Loucy (cell line): ENCODE data around the gene TSPEAR.

Experiments used
- H2AFZ ChIP-seq: fragments of 200-600 bp; sonication (generic); 2 replicates; pipeline ENCODE4 v1.6.0; 2016; ENCODE audit warnings: antibody characterized with exemption, mild to moderate bottlenecking, low read length, moderate library complexity
- H3F3A ChIP-seq: fragments of 200-600 bp; 2 replicates; pipeline ENCODE4 v1.6.0; 2016; ENCODE audit warnings: antibody characterized with exemption, low read depth, mild to moderate bottlenecking
- H3K27me3 ChIP-seq: fragments of 200-600 bp; sonication (generic); 2 replicates; pipeline ENCODE4 v1.6.1; 2014; ENCODE audit warnings: low read length, mild to moderate bottlenecking; ENCODE audit not compliant: insufficient read depth, poor library complexity, severe bottlenecking
- H3K36me3 ChIP-seq: fragments of 200-600 bp; sonication (generic); 2 replicates; pipeline ENCODE4 v1.6.1; 2016; ENCODE audit warnings: low read length; ENCODE audit not compliant: insufficient read depth
- H3K4me1 ChIP-seq: fragments of 200-600 bp; sonication (generic); 2 replicates; pipeline ENCODE4 v1.5.1; 2014; ENCODE audit warnings: low read length, mild to moderate bottlenecking; ENCODE audit not compliant: insufficient read depth, poor library complexity, severe bottlenecking
- H3K4me2 ChIP-seq: fragments of 200-600 bp; sonication (generic); 2 replicates; pipeline ENCODE4 v1.6.0; 2014; ENCODE audit warnings: antibody characterized with exemption, low read length, low read depth, mild to moderate bottlenecking; ENCODE audit not compliant: poor library complexity, severe bottlenecking
- H3K4me3 ChIP-seq: fragments of 200-600 bp; sonication (generic); 2 replicates; pipeline ENCODE4 v1.5.1; 2014; ENCODE audit warnings: low read length, mild to moderate bottlenecking, mixed read lengths; ENCODE audit not compliant: poor library complexity, severe bottlenecking
- H3K79me2 ChIP-seq: fragments of 200-600 bp; sonication (generic); 2 replicates; pipeline ENCODE4 v1.6.1; 2014; ENCODE audit warnings: low read length; ENCODE audit not compliant: insufficient read depth
- H3K9ac ChIP-seq: fragments of 200-600 bp; sonication (generic); 2 replicates; pipeline ENCODE4 v1.6.0; 2014; ENCODE audit warnings: mild to moderate bottlenecking, low read depth, low read length, moderate library complexity; ENCODE audit not compliant: poor library complexity, severe bottlenecking
- H3K9me2 ChIP-seq: fragments of 200-600 bp; sonication (generic); replicated peaks from 2 replicates; pipeline ENCODE4 v1.6.1; 2016; ENCODE audit warnings: low read depth, low read length, mixed read lengths
- H3K9me3 ChIP-seq: fragments of 200-600 bp; sonication (generic); 2 replicates; pipeline ENCODE4 v1.6.1; 2014; ENCODE audit warnings: mild to moderate bottlenecking, antibody characterized with exemption, low read length, low read depth; ENCODE audit not compliant: insufficient read depth
- H4K20me1 ChIP-seq: fragments of 200-600 bp; sonication (generic); 2 replicates; pipeline ENCODE4 v1.6.0; 2014; ENCODE audit warnings: antibody characterized with exemption, low read length, mild to moderate bottlenecking; ENCODE audit not compliant: insufficient read depth, poor library complexity, severe bottlenecking
- CTCF ChIP-seq: fragments of 200-600 bp; sonication (generic); conservative IDR thresholded peaks from 2 replicates; pipeline ENCODE4 v1.5.1; 2014; ENCODE audit warnings: mild to moderate bottlenecking, antibody characterized with exemption, low read length
- EZH2phosphoT487 ChIP-seq: fragments of 200-600 bp; IDR thresholded peaks from 2 replicates; pipeline ENCODE4 v1.6.1; 2018; ENCODE audit warnings: antibody characterized with exemption, mild to moderate bottlenecking, moderate library complexity, borderline replicate concordance

The TSPEAR gene

GRCh38 chr21:44513389-44514217 is 197.8 kb downstream of the TSPEAR start:
- Histone ChIP-seq H3K4me3 (no peak overlapping the region), H3F3A (no peaks in the 10 kb centered on the region), H3K4me2 (no peak overlapping the region), H3K4me1 (no peaks in the 10 kb centered on the region), H3K27me3 (no peaks in the 10 kb centered on the region), H2AFZ (no peak overlapping the region), H3K79me2 (no peaks in the 10 kb centered on the region), H3K9me2 (no peaks in the 10 kb centered on the region), H3K36me3 (no peaks in the 10 kb centered on the region), H3K9ac (no peak overlapping the region), H4K20me1 (no peaks in the 10 kb centered on the region), H3K9me3 (no peaks in the 10 kb centered on the region; the same call in 1 of the 2 replicates)
- TF ChIP-seq CTCF (no peak), EZH2phosphoT487 (no peak)

GRCh38 chr21:44512496-44513388 is 198.6 kb downstream of the TSPEAR start:
- Histone ChIP-seq H2AFZ (no peak overlapping the region), H3K4me1 (no peaks in the 10 kb centered on the region)

GRCh38 chr21:44511938-44512275 is 199.5 kb downstream of the TSPEAR start:
- Histone ChIP-seq H3K9me2 (no peaks in the 10 kb centered on the region), H3K79me2 (no peaks in the 10 kb centered on the region), H3K27me3 (no peaks in the 10 kb centered on the region), H2AFZ (no peak overlapping the region), H3K36me3 (no peaks in the 10 kb centered on the region), H3K9me3 (no peaks in the 10 kb centered on the region), H3K4me3 (no peak overlapping the region), H3K9ac (no peak overlapping the region), H4K20me1 (no peaks in the 10 kb centered on the region), H3F3A (no peaks in the 10 kb centered on the region), H3K4me1 (no peaks in the 10 kb centered on the region), H3K4me2 (no peak overlapping the region)
- TF ChIP-seq CTCF = no peak
- no peak for TF ChIP-seq EZH2phosphoT487

More at GRCh38 chr21:44512496-44513388, 198.6 kb downstream of the TSPEAR start:
- no peak overlapping the region for H3K4me3 ChIP-seq
- H3K4me2 ChIP-seq = no peak overlapping the region
- H3K36me3 ChIP-seq = no peaks in the 10 kb centered on the region
- no peaks in the 10 kb centered on the region for H3K79me2 ChIP-seq
- H3K27me3 ChIP-seq = no peaks in the 10 kb centered on the region
- H3K9ac ChIP-seq = no peak overlapping the region
- H3F3A ChIP-seq = no peaks in the 10 kb centered on the region
- no peaks in the 10 kb centered on the region; the same call in 1 of the 2 replicates for H3K9me3 ChIP-seq
- no peak for TF ChIP-seq CTCF
- no peak for TF ChIP-seq EZH2phosphoT487
- no peaks in the 10 kb centered on the region for H4K20me1 ChIP-seq
- H3K9me2 ChIP-seq = no peaks in the 10 kb centered on the region
